Endodermal cell (in vitro differentiated cells): ENCODE results near the gene GALNT18. TPM values are rescaled to one million over a fixed set of nuclear protein-coding genes. Genes with fewer than 3 reads are reported as not detected.

Experiments
- DNase-seq: peaks from one replicate; pipeline ENCODE4 v3.0.0-alpha.2; 2017
- H3K27ac ChIP-seq: 2 replicates; pipeline ENCODE4 v1.5.1; 2013; ENCODE audit warnings: mild to moderate bottlenecking, low read depth, low read length, moderate library complexity
- H3K27me3 ChIP-seq: 2 replicates; pipeline ENCODE4 v1.6.1; 2013; ENCODE audit warnings: mild to moderate bottlenecking, low read length, moderate library complexity; ENCODE audit not compliant: insufficient read depth, control insufficient read depth, poor library complexity, severe bottlenecking
- H3K36me3 ChIP-seq: 2 replicates; pipeline ENCODE4 v1.7.0; 2013; ENCODE audit warnings: mild to moderate bottlenecking, low read length, moderate library complexity; ENCODE audit not compliant: control insufficient read depth, insufficient read depth
- H3K4me1 ChIP-seq: one replicate; pipeline ENCODE4 v1.7.0; 2013; ENCODE audit warnings: low read length; ENCODE audit not compliant: control insufficient read depth, insufficient read depth
- H3K4me3 ChIP-seq: 2 replicates; pipeline ENCODE4 v1.5.1; 2013; ENCODE audit warnings: mild to moderate bottlenecking, low read length, moderate library complexity
- H3K9ac ChIP-seq: 2 replicates; pipeline ENCODE4 v1.6.1; 2013; ENCODE audit warnings: mild to moderate bottlenecking, low read length, moderate library complexity; ENCODE audit not compliant: poor library complexity, severe bottlenecking; ENCODE audit errors: extremely low read depth
- H3K9me3 ChIP-seq: 2 replicates; pipeline ENCODE4 v1.6.1; 2013; ENCODE audit warnings: mild to moderate bottlenecking, low read length, moderate library complexity; ENCODE audit not compliant: control insufficient read depth
- H3K27ac Mint-ChIP-seq: 2 replicates; pipeline ENCODE4 v1.8.0; 2020; ENCODE audit warnings: mixed read lengths
- H3K27me3 Mint-ChIP-seq: 2 replicates; pipeline ENCODE4 v1.8.0; 2021; ENCODE audit warnings: mild to moderate bottlenecking, mixed read lengths; ENCODE audit not compliant: insufficient read depth
- H3K36me3 Mint-ChIP-seq: 2 replicates; pipeline ENCODE4 v1.8.0; 2020; ENCODE audit warnings: low read depth, mixed read lengths
- H3K4me1 Mint-ChIP-seq: 2 replicates; pipeline ENCODE4 v1.8.0; 2020; ENCODE audit warnings: mixed read lengths
- H3K4me3 Mint-ChIP-seq: 2 replicates; pipeline ENCODE4 v1.8.0; 2020; ENCODE audit warnings: mild to moderate bottlenecking, moderate library complexity, mixed read lengths
- H3K9me3 Mint-ChIP-seq: 2 replicates; pipeline ENCODE4 v1.8.0; 2020; ENCODE audit warnings: mild to moderate bottlenecking, mixed read lengths
- CTCF ChIP-seq: fragments of 200-600 bp; sonication (generic); conservative IDR thresholded peaks from 2 replicates; pipeline ENCODE4 v1.5.0; 2021; ENCODE audit warnings: antibody characterized with exemption, mild to moderate bottlenecking
- WGBS, 2 experiments: methylation state at CpG; one replicate each; pipeline versions ENCODE4 v1.1.5 to v1.1.7; 2013; ENCODE audit warnings: missing lambda C conversion rate in 2 of 2, mixed read lengths in 1 of 2; ENCODE audit not compliant: insufficient coverage in 1 of 2, insufficient read length in 1 of 2; 5-methylcytosine and 5-hydroxymethylcytosine counted together
- total RNA-seq, 2 donors: library from RNA; stranded (reverse); fragmentation: NEBNext Ultra II Directional in 1 of 2; extraction: Animal tissue kit (Norgen Biotek cat#: 25700) in 1 of 2; gene quantifications; 2 replicates in 1 of 2; 3 replicates in 1 of 2; pipeline ENCODE4 v1.2.1, GENCODE V29; 2021

GALNT18 gene
- total RNA-seq, 2 donors from 2014 or later, result 5.1 to 9.9 TPM

GRCh38 chr11:11446564-11446963 is 175.2 kb downstream of the GALNT18 start:
- no peaks in the 10 kb centered on the region for H3K27me3 ChIP-seq
- H3K9ac ChIP-seq, result no peak overlapping the region
- H3K36me3 ChIP-seq, result no peaks in the 10 kb centered on the region
- no peak for DNase-seq
- Mint-ChIP-seq H3K4me1 (peaks cover 2% of the 10 kb centered on the region), H3K27me3 (no peaks in the 10 kb centered on the region), H3K9me3 (no peaks in the 10 kb centered on the region), H3K27ac (no peak overlapping the region), H3K36me3 (no peaks in the 10 kb centered on the region), H3K4me3 (no peak overlapping the region)
- WGBS, 2 experiments, result 86 to 88% methylated on average over 2 of the region's 2 CpGs
- no peak overlapping the region for H3K4me3 ChIP-seq
- no peaks in the 10 kb centered on the region for H3K9me3 ChIP-seq
- H3K4me1 ChIP-seq, result no peaks in the 10 kb centered on the region
- peak; percentile 19 for TF ChIP-seq CTCF
- no peak overlapping the region for H3K27ac ChIP-seq

DNA sequence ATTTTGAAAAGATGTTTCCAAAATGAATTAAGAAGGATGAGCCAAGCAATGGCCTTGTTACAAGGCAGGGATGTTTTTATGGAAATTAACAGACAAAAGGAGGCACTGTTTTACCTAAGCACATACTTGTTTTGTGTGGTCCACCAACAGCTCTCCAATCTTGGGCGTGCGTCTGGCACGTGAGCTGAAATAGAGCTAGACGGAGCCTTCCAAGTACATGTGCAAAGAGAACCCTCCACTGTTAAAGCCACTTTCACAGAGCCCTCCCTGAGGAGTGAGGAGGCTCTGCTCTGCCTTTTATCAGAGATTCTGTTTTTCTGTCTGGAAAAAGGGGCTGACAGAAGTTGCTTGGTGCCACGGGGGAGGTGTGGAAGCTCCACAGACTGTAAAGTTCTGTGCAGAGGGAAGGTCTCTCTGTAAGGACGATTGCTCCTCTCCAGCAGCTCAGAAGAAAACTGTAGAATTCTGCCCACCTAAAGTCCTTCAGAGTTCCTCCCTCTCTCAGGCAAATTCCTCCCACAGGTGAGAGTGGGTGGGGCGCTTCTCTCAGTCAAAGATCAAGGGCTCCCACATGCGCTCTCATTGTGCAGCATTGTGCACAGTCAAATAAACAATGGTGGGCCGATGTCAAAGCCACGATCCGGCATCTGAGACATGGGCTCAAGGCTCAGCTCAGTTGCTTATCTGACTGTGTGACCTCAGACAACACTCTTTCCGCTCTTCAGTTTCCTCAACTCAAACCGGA is 176.2 kb downstream of the GALNT18 start:
- no peak for DNase-seq

GRCh38 chr11:11444804-11445131 is 177.0 kb downstream of the GALNT18 start:
- Mint-ChIP-seq H3K4me3 (no peak overlapping the region), H3K36me3 (no peaks in the 10 kb centered on the region), H3K9me3 (no peaks in the 10 kb centered on the region), H3K27me3 (no peaks in the 10 kb centered on the region), H3K4me1 (peaks cover 2% of the 10 kb centered on the region), H3K27ac (no peak overlapping the region)
- TF ChIP-seq CTCF, result no peak
- Histone ChIP-seq H3K9me3 (no peaks in the 10 kb centered on the region), H3K4me1 (no peaks in the 10 kb centered on the region), H3K27me3 (no peaks in the 10 kb centered on the region), H3K27ac (no peak overlapping the region), H3K36me3 (no peaks in the 10 kb centered on the region), H3K4me3 (no peak overlapping the region), H3K9ac (no peak overlapping the region)
- no peak for DNase-seq
- WGBS, 2 experiments, result 76 to 82% methylated on average over 5 of the region's 5 CpGs

More for the DNA sequence above, 176.2 kb downstream of the GALNT18 start:
- Histone ChIP-seq H3K4me3 (no peak overlapping the region), H3K9me3 (no peaks in the 10 kb centered on the region), H3K9ac (no peak overlapping the region), H3K36me3 (no peaks in the 10 kb centered on the region), H3K27me3 (no peaks in the 10 kb centered on the region), H3K4me1 (no peaks in the 10 kb centered on the region), H3K27ac (no peak overlapping the region)
- H3K36me3 Mint-ChIP-seq, result no peaks in the 10 kb centered on the region
- H3K4me1 Mint-ChIP-seq, result peaks cover 2% of the 10 kb centered on the region
- H3K27ac Mint-ChIP-seq, result no peak overlapping the region
- WGBS, 2 experiments, result 93 to 94% methylated on average over 11 to 13 of the region's 13 CpGs
- TF ChIP-seq CTCF, result no peak
- H3K4me3 Mint-ChIP-seq, result no peak overlapping the region
- H3K9me3 Mint-ChIP-seq, result no peaks in the 10 kb centered on the region
- no peaks in the 10 kb centered on the region for H3K27me3 Mint-ChIP-seq
